HEK293 (cell line): ENCODE data around the gene GTF2H3.

Experiments used
- INSM2 ChIP-seq: fragments of 450-650 bp; formaldehyde crosslinking; IDR thresholded peaks from 2 replicates; pipeline ENCODE4 v1.5.1; 2016; ENCODE audit warnings: missing biosample characterization, missing genetic modification characterization
- MZF1 ChIP-seq: fragments of 450-650 bp; formaldehyde crosslinking; IDR thresholded peaks from 2 replicates; pipeline ENCODE4 v1.5.1; 2017; ENCODE audit warnings: missing biosample characterization, missing genetic modification characterization, borderline replicate concordance
- REPIN1 ChIP-seq: fragments of 450-650 bp; formaldehyde crosslinking; IDR thresholded peaks from 2 replicates; pipeline ENCODE4 v1.5.1; 2017; ENCODE audit warnings: missing biosample characterization, missing genetic modification characterization, low read depth
- ZNF341 ChIP-seq: fragments of 450-650 bp; formaldehyde crosslinking; IDR thresholded peaks from 2 replicates; pipeline ENCODE4; 2016; ENCODE audit warnings: low read depth, missing biosample characterization, missing genetic modification characterization
- ZNF571 ChIP-seq: fragments of 450-650 bp; formaldehyde crosslinking; IDR thresholded peaks from 2 replicates; pipeline ENCODE4 v1.5.0; 2017; ENCODE audit warnings: missing biosample characterization, missing genetic modification characterization
- ZSCAN30 ChIP-seq: fragments of 450-650 bp; IDR thresholded peaks from 2 replicates; pipeline ENCODE4 v1.5.1; 2018; ENCODE audit warnings: missing biosample characterization, mild to moderate bottlenecking, missing genetic modification characterization, moderate library complexity
- TF ChIP-seq, protein P1 (sequence below): fragments of 450-650 bp; formaldehyde crosslinking; IDR thresholded peaks from 2 replicates; pipeline ENCODE4 v1.5.1; 2016; ENCODE audit warnings: missing biosample characterization, missing genetic modification characterization
- TF ChIP-seq, protein P2 (sequence below): fragments of 450-650 bp; formaldehyde crosslinking; conservative IDR thresholded peaks from 2 replicates; pipeline ENCODE4 v1.5.1; 2016; ENCODE audit warnings: low read depth, missing biosample characterization, missing genetic modification characterization

GRCh38 chr12:123667771-123668170, 34.1 kb downstream of the GTF2H3 start:
- TF ChIP-seq INSM2 (tag by site-specific recombination), result no peak
- TF ChIP-seq ZNF341 (tag by site-specific recombination), result no peak
- TF ChIP-seq, protein P1, sequence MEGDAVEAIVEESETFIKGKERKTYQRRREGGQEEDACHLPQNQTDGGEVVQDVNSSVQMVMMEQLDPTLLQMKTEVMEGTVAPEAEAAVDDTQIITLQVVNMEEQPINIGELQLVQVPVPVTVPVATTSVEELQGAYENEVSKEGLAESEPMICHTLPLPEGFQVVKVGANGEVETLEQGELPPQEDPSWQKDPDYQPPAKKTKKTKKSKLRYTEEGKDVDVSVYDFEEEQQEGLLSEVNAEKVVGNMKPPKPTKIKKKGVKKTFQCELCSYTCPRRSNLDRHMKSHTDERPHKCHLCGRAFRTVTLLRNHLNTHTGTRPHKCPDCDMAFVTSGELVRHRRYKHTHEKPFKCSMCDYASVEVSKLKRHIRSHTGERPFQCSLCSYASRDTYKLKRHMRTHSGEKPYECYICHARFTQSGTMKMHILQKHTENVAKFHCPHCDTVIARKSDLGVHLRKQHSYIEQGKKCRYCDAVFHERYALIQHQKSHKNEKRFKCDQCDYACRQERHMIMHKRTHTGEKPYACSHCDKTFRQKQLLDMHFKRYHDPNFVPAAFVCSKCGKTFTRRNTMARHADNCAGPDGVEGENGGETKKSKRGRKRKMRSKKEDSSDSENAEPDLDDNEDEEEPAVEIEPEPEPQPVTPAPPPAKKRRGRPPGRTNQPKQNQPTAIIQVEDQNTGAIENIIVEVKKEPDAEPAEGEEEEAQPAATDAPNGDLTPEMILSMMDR (tag by site-specific recombination), result no peak
- TF ChIP-seq REPIN1, result no peak
- no peak for TF ChIP-seq ZNF571 (tag by site-specific recombination)
- TF ChIP-seq, protein P2, sequence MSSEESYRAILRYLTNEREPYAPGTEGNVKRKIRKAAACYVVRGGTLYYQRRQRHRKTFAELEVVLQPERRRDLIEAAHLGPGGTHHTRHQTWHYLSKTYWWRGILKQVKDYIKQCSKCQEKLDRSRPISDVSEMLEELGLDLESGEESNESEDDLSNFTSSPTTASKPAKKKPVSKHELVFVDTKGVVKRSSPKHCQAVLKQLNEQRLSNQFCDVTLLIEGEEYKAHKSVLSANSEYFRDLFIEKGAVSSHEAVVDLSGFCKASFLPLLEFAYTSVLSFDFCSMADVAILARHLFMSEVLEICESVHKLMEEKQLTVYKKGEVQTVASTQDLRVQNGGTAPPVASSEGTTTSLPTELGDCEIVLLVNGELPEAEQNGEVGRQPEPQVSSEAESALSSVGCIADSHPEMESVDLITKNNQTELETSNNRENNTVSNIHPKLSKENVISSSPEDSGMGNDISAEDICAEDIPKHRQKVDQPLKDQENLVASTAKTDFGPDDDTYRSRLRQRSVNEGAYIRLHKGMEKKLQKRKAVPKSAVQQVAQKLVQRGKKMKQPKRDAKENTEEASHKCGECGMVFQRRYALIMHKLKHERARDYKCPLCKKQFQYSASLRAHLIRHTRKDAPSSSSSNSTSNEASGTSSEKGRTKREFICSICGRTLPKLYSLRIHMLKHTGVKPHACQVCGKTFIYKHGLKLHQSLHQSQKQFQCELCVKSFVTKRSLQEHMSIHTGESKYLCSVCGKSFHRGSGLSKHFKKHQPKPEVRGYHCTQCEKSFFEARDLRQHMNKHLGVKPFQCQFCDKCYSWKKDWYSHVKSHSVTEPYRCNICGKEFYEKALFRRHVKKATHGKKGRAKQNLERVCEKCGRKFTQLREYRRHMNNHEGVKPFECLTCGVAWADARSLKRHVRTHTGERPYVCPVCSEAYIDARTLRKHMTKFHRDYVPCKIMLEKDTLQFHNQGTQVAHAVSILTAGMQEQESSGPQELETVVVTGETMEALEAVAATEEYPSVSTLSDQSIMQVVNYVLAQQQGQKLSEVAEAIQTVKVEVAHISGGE (tag by site-specific recombination), result no peak
- TF ChIP-seq ZSCAN30 (tag by site-specific recombination), result no peak
- no peak for TF ChIP-seq MZF1 (tag by site-specific recombination)
